GM21381 (cell line): ENCODE data around the gene TMEM52B.

ENCODE experiments used
- ATAC-seq: cut with Tn5 transposase; IDR thresholded peaks from one replicate; pipeline ENCODE4 v1.9.1; 2021; ENCODE audit warnings: mild to moderate bottlenecking, moderate library complexity; ENCODE audit not compliant: unreplicated experiment

The TMEM52B gene

DNA sequence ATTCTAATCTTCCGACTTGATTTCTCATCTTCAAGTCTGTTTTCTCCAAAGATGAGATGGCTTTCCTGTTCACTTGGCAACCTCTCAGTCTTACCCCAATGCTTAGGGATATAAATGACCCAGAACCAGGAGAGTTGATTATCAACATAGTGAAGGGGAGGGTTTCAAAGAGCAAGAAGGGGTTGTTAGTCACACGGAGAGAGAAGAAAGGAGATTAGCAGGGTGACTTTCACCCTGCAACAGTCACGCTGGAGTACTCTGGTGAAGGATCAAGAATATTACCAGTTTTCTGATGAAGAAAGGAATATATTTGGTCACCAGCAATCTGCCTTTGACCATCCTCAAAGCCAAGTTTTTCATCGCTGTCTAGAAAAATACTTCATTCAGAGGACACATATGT lies at the start of gene TMEM52B:
Gene TMEM52B, plus strand, starts transcription at position 212 of the 400 bp plus-strand sequence. CDS start 543 bp downstream, outside the sequence.
- no peak for ATAC-seq

DNA sequence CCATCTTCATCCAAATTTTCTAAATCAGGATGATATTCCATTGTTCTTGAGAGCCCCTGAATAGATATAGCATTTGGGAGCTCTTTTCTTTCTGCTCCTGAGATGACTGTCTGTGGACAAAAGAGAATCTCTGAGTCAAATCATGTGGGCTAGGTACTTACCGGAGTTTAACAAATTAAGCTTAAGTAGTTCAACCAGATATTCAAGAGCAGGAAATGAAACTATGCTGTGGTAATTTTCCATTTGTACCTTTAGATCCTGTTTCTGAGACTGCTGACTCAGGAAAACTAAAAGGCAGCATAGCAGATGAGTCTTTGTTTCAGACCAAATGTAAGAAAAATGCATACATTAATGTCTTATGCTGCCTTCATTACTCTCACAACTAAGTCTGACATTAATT lies 48.8 kb upstream of the TMEM52B start, which contains the start of gene CLEC7A:
Gene CLEC7A, minus strand, starts transcription at position 158 of the 400 bp plus-strand sequence. Its CDS starts 117 bp downstream, at position 41.
- peak; percentile 93 for ATAC-seq

DNA sequence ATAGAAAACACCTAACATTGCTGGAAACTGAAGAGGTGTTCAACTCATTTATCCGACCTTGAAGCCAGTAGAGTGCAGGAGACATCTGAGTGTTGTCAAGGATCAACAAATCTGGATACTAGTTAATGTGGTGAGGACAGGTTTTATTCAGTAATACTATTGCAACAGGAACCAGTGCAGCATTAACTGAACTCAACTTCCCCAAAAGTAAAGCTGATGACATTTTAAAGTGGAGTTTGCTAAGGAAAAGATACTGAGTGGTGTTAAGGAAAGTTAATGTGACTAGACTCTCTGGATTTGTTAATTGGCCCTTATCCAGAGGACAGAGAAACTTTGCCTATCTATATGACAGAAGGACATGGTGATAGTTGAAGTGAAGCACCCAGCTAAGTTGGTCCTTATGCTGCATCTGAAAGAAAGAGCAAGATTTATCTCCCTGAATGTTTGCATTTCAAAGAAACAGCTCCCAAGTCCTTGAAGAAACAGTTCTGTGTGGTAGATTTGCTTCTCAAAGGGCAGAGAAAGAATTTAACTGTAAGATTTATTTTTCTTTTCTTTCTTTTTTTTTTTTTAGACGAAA lies 47.6 kb upstream of the TMEM52B start:
- ATAC-seq, result no peak

DNA sequence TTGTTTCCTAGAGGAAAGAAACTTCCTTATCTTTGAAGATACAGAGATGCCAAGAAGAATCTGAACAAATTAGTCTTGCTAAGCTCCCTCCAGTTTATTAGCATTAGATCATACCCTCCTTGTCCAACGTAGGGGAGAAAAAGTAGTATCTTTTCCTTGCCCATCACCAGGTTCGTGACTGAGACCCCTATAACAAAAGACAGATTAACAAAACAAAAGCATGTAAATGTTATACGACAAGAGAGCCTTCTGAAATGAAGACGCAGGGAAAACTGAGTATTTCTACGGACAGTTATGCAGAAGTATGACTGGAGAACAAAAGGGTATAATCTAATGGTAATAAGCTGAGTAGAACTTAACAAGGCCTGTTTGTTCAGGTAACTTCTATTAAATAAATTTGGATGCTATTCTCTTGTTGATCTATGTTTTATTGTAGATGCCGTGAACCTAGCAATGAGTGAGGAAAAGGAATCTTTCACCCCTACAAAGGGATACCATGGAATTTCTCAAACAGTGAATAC lies 45.9 kb upstream of the TMEM52B start:
- ATAC-seq, result no peak

DNA sequence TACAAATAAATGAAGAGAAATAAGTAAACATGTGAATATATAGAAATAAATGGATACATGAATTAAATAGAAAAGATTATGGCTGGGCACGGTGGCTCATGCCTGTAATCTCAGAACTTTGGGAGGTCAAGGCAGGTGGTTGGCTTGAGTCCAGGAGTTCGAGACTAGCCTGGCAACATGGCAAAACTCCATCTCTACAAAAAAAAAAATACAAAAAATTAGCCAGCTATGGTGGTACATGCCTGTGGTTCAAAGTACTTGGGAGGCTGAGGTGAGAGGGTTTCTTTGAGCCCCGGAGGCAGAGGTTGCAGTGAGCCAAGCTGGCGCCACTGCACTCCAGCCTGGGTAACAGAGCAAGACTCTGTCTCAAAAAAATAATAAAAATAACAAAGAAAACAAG lies 43.7 kb upstream of the TMEM52B start:
- ATAC-seq, result no peak

DNA sequence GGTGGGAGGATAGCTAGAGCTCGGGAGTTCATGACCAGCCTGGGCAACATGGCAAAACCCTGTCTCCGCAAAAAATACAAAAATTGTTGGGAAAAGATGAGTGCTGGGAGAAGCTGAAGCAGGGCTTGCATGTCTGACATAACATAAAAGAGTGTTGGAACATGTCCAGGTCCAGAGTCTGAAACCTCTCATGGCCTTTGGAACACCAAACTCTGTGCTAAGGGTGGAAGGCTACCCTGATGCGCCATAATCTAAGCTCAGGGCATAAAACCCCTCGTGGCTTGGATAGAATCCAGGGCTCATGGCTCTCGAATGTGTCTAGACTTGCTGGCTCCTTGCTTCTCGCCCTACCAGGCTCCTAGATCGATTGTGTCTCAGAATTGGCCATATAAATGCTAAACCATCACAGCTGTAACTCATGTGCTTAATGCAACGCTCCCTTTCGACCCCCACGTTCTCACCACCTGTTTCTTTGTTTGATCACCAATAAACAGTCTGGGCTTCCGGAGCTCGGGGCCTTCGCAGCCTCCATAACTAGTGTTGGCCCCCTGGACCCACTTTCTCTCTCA lies 42.1 kb upstream of the TMEM52B start:
- no peak for ATAC-seq

DNA sequence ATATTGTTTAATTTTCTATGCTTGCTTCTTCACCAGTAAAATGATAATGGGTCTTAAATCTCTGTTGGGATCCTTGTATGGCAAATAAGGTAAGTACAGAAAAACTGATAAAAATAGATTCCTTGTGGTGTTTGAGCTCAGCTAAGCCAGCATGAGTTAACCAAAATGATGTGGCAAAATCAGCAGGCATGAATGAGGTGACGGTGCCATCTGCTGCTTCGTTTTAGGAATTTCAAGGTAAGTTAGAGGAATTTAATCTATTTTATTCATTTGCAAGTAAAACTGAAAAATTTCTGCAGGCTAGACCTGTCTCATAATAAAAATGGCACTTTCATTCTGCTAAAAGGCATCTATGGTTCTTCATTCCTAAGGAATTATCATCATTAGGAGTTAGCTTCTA lies 38.8 kb upstream of the TMEM52B start:
- ATAC-seq, result no peak

DNA sequence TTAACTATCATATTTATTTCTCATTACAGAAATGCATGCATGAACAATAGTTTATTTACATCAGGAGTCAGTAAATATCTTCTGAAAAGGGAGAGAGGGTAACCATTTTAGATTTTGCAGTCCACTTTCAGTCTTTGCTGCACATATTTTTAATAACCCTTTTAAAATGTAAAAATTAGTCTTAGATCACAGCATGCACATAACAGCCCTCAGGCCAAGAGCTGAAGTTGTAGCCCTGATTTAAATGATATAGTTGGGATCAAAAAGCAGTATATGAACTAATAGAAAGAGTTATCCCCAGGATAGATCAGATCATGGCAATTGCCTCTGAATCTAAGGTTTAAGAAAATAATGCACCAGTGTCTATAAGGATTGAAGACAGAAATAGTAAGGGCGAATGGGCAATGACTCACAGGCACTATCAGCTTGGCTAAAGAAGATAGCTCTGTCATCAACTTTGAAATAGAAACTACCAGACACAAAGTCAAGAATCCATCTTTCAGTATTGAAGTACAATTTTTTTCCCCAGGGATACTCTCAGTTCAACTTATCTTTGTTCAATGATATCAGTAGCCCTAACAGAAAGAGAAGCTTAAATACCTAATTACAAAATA lies 35.7 kb upstream of the TMEM52B start:
- ATAC-seq, result no peak

DNA sequence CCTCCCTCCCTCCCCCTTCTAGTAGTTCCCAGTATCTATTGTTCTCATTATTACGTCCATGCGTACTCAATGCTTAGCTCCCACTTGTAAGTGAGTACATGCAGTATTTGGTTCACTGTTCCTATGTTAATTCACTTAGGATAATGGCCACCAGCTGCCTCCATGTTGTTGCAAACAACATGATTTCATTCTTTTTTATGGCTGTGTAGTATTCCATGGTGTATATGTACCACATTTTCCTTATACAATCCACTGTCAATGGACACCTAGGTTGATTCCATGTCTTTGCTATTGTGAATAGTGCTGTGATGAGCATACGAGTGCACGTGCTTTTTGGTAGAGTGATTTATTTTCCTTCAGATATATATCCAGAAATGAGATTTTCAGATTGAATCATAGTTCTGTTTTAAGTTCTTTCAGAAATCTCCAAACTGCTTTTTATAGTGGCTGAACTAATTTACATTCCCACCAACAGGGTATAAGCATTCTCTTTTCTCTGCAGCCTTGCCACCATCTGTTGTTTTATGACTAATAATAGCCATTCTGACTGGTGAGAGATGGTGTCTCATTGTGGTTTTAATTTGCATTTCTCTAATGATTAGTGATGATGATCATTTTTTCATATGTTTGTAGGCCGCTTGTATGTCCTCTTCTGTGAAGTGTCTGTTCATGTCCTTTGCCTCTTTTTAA lies 31.0 kb upstream of the TMEM52B start:
- ATAC-seq, result peak; percentile 79

DNA sequence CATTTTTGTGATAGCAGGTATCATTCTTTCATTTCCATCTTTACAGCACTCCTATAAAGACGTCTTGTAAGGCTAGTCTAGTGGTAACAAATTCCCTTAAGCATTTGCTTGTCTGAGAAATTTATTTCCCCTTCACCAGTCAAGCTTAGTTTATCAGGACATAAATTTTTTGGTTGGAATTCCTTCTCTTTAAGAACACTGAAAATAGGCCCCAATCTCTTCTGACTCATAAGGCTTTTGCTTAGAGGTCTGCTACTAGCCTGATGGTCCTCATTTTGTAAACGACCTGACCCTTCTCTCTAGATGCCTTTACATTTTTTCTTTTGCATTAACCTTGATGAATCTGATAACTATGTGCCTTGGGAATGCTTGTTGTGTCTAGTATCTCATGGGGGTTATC lies 27.2 kb upstream of the TMEM52B start:
- ATAC-seq, result no peak

DNA sequence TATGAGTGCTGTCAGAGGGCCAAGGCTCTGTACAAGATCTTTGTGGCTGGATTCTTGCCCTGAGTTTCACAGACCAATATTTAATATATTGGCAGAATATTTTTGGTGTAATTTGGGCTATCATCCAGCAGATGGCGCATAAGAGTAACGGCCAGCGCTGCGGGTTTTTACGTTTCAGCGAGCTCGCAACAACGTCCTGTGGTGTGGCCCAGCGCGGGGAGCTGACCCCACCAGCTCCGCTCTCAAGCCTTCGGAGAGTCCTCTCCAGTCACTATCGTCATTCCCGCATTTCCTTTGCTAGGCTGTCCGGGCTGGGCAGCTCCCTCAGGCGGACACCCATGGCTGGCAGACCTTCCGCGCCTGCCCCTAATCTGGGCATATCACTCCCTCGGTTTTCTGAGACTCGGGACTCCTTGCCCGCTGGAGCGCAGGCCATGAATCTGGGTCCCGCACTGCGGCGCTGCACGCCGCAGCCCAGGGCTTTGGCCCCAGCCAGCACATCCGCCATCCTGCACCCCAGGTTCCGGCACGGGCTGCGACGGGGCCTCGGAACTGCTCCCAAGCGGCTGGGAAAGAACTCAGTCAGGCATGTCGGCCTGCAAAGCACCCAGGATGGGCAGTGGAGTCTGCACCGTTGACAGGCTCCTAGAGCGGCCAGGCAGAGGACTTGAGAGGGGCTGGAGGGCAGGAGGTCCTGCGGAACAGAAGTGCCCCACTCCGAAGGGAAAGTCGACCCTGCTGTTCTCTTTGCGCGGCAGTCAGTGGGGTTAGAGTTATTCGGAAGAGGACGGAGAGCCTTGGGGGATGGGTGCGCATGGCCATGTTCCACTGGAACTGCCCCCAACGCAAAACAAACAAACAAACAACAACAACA lies 25.3 kb upstream of the TMEM52B start:
- no peak for ATAC-seq

DNA sequence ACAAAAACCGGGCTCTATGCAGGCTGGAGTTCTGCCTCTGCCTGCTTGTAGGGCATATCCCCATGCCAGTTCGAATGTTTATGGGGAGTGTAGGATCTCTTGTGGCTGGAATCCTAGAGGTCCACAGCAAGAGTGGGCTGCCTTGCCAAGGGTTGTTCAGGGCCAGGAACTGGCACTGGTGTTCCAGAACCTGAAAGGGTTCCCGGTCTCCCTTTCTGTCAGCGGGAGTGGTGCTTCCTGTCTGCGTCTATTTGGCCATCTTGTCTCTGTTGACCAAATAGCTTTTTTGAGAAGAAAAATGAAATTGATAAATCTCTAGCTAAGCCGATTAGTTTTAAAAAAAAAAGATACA lies 24.7 kb upstream of the TMEM52B start:
- no peak for ATAC-seq

DNA sequence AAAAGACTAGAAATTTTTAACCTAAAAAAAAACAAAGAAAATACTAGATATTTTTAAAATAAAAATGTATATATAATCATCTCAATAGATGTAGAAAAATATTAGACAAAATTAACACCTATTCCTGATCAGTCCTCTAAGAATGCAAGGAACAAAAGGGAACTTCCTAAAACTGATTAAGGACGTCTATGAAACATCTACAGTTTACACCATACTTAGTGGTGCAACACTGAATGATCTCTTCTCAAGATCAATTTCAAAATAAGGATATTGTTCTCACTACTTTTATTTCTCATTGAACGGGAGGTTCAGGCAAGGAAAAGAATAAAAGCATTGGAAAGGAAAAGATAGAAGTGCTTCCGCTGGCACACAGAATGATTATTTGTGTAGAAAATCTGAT lies 22.9 kb upstream of the TMEM52B start:
- ATAC-seq, result no peak

DNA sequence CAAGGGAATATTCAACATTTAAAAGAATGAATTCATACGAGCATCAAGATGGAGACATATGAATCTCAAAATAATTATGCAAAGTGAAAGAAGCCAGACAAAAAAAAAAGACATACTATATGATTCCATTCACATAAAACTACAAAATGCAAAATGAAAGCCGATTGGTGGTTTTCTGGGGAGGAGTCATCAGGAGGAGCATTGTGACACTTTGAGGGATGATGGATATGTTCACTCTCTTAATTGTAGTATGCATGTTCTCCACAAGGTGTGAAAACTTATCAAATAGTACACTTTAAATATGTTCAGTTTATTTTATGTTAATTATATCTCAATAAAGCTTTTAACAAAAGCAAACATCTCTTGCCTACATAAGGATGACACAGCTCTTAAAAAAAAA lies 20.4 kb upstream of the TMEM52B start:
- no peak for ATAC-seq

DNA sequence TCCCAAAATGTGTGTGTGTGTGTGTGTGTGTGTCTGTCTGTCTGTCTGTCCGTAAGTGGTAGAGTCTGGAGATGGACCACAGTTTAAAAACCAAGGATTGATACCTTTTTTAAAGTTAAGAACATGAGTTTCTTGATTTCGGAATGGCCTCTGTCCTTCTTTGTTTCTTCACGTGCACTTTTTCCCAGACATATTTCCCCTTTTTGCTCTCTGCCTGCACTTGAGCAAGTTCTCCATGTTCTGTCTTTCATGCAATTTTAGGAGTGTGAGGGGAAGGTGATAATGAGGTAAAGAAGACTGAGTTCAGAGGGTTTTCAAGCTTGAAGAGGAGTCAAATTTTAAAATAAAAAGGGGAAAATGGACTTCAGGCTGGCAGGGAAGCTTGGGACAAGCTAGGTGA lies 19.6 kb upstream of the TMEM52B start:
- ATAC-seq, result no peak

DNA sequence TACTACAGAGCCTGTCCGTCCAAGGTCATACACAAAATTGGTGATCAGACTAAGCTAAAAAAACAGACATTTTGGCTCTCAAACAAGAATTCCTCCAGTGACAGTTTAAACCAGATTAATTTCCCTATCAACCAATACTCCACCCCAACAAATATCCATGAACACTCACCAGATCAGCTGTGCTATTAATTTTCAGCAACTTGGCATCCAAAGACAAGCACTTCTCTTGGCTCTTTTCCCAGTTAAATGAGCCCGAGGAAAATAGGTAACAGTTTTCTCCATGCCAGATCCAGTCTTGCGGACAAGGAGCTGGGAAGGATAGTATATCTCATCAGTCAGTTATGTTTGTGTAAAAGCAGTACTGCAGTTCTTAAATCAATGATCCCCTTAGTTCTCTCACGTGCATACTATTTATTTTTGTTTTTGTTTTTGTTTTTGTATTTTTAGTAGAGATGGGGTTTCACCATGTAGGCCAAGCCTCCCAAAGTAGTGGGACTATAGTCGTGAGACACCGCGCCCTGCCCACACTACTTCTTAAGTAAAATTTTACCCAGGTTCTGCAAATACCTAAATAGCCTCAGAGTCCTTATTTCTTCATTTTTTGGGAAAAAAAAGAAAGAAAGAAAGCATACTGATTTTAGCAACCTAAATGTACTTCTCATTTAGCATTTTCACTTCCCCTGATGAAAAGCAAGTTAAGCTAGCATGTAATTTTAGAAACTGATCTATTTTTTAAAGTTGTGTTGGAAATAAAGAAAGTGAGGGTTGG lies 18.0 kb upstream of the TMEM52B start:
- ATAC-seq, result no peak

DNA sequence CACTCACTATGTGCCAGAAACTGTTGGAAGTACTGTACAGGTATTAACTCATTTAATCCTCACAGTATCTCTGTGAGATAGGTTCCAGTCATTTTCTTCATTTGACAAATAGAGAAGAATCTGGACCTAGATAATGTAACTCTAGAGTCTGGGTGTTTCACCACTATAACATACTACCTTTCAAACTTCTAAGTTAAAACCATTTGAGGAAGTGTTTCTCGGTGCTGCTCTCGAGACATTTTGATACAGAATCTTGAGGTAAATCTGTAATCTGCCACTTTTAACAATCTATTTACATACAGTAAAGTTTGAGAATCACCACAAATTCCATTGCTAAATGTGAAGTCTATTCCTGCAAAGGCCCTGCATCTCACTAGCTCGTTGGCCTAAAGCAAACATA lies 15.7 kb upstream of the TMEM52B start:
- no peak for ATAC-seq

DNA sequence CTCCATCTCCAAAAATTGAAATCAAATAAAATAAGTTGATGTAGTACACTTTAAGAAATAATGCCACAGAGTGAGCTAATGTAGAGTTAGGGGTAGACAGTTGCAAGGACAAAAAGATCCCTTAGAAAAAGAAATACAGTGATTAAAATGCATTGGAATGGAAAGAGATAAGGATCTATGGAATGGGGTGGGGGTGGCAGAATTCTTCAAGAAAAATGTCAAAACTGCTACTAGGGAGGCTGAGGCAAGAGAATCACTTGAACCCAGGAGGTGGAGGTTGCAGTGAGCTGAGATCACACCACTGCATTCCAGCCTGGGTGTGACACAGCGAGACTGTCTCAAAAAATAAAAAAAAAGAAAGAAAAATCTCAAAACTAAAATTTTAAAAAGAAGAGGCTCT lies 13.4 kb upstream of the TMEM52B start:
- ATAC-seq, result no peak

DNA sequence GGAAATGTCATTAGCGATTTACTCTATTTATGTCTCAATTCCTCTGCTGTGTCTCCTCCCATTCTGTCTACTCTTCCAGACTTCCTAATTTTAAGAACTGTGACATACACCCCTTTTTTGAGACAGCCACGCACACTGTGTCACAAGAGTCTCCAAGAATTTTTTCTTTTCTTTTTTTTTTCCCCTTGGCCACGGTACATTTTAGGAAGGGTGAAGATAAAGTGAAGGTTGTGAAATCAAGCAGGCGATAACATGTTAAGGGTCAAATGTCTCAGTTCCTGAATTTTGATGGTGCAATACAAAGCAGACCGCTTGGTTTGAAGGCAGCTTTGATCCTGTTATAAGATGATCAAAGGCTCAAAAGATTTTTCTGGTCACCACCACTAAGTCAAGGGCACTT lies 11.2 kb upstream of the TMEM52B start:
- ATAC-seq, result no peak

DNA sequence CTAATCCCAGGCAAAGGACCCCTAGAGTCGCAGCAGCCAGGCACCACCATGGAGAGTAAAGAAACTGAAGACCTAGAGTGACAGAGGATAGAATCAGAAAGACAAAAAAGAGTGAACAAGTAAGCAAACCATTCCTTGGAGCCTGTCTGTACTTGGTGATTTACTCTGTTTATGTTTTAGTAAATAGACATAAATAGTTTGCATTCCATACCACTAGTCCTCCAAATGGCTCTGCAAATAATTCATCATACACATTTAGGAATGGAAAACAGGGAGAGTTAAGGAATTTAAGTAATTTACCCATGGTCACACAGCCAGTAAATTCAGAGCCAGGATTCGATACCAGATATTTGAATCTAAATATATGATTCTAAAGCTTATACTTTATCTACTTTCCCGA lies 9.7 kb upstream of the TMEM52B start:
- ATAC-seq, result no peak
